Right hindlimb (tissue), 1 donor: ENCODE results near the gene EPHB2.
"Not testable (repeated sequence)": the region's sequence is repeated elsewhere in the genome, so short reads cannot be mapped to it uniquely, and the experiment has no call there.

ENCODE experiments used
- DNase-seq: peaks from one replicate; pipeline ENCODE4 v3.0.0-alpha.2; 2018

Gene EPHB2

GRCh38 chr1:22710701-22711049 is at the start of gene EPHB2:
Gene EPHB2 (plus strand): TSS chr1:22710839. CDS start chr1:22710983, 144 bp downstream.
- DNase-seq = no peak

GRCh38 chr1:22661880-22662279 is 48.8 kb upstream of the EPHB2 start:
- DNase-seq = no peak

- DNase-seq = no peak
These were observed 48.3 kb upstream of the EPHB2 start for GRCh38 chr1:22662318-22662717.

GRCh38 chr1:22662986-22663408 is 47.6 kb upstream of the EPHB2 start:
- DNase-seq = no peak

- peak; percentile 62 for DNase-seq
These were observed 44.9 kb upstream of the EPHB2 start for GRCh38 chr1:22665752-22666151.

GRCh38 chr1:22666412-22666811 is 44.2 kb upstream of the EPHB2 start:
- no peak for DNase-seq

GRCh38 chr1:22668840-22669239 is 41.8 kb upstream of the EPHB2 start:
- DNase-seq = not testable (repeated sequence)

GRCh38 chr1:22670352-22670975 is 40.2 kb upstream of the EPHB2 start:
- DNase-seq = no peak

GRCh38 chr1:22671999-22672398 is 38.6 kb upstream of the EPHB2 start:
- no peak for DNase-seq

- peak; percentile 70 for DNase-seq
These were observed 36.9 kb upstream of the EPHB2 start for GRCh38 chr1:22673486-22674409.

GRCh38 chr1:22674410-22674749 is 36.3 kb upstream of the EPHB2 start:
- no peak for DNase-seq

GRCh38 chr1:22676151-22676550 is 34.5 kb upstream of the EPHB2 start:
- DNase-seq = not testable (repeated sequence)

GRCh38 chr1:22676916-22677583 is 33.6 kb upstream of the EPHB2 start:
- DNase-seq = no peak

- DNase-seq = peak; percentile 73
These were observed 32.4 kb upstream of the EPHB2 start for GRCh38 chr1:22677931-22678896.

GRCh38 chr1:22680726-22681125 is 29.9 kb upstream of the EPHB2 start:
- DNase-seq = no peak

GRCh38 chr1:22681556-22682276 is 28.9 kb upstream of the EPHB2 start:
- no peak for DNase-seq

- no peak for DNase-seq
These were observed 27.1 kb upstream of the EPHB2 start for GRCh38 chr1:22683547-22683946.

GRCh38 chr1:22685591-22686059 is 25.0 kb upstream of the EPHB2 start:
- DNase-seq = peak; percentile 89

- DNase-seq = no peak
These were observed 23.4 kb upstream of the EPHB2 start for GRCh38 chr1:22687191-22687590.

- no peak for DNase-seq
These were observed 22.2 kb upstream of the EPHB2 start for GRCh38 chr1:22688466-22688865.

GRCh38 chr1:22689505-22689904 is 21.1 kb upstream of the EPHB2 start:
- peak; percentile 53 for DNase-seq
